Endothelial cell of umbilical vein (primary cell): ENCODE measurements around the gene ENKUR. TPM values are rescaled to one million over a fixed set of nuclear protein-coding genes. Genes with fewer than 3 reads are reported as not detected.
A peak's percentile ranks its signal among the peaks of the same experiment; 100 is the strongest.

ENCODE experiments used
- BruUV-seq: library from RNA; stranded (reverse); fragments of 400-500 nt; replicated peaks from 2 replicates; lab custom pipeline; 2021; lab: Mats Ljungman, UMichigan
- CTCF ChIA-PET: fragments of 300-600, 350-600 bp; sonication (Branson Sonifier 250); formaldehyde crosslinking; loops from one replicate; lab custom pipeline; 2021; ENCODE audit warnings: antibody characterized with exemption, inconsistent platforms; lab: Charles Lee
- POLR2A ChIA-PET: fragments of 300-600, 350-600 bp; sonication (Branson Sonifier 250); formaldehyde crosslinking; loops from one replicate; lab custom pipeline; 2021; ENCODE audit warnings: antibody characterized with exemption, inconsistent platforms; lab: Charles Lee
- DNase-seq: peaks from one replicate; pipeline ENCODE4 v3.0.0-alpha.2; 2011; ENCODE audit warnings: low read depth, low spot score
- FAIRE-seq: peaks from 2 replicates; lab custom pipeline; 2011; peaks lifted over from hg19 to GRCh38; lab: Jason Lieb, UNC
- H2AFZ ChIP-seq: 2 replicates; pipeline ENCODE4 v1.6.0; 2012; ENCODE audit warnings: low read depth, low read length, control low read depth, inconsistent platforms
- H3K27ac ChIP-seq: 2 replicates; pipeline ENCODE4 v1.5.1; 2011; ENCODE audit warnings: low read depth, mild to moderate bottlenecking, control low read depth, low read length, moderate library complexity; ENCODE audit not compliant: insufficient read depth
- H3K27me3 ChIP-seq, 2 experiments: 2 replicates each; pipeline versions ENCODE4 v1.6.0 to v1.6.1; 2011; ENCODE audit warnings: low read length in 2 of 2, mixed read lengths in 1 of 2; ENCODE audit not compliant: control insufficient read depth in 2 of 2, insufficient read depth in 2 of 2
- H3K36me3 ChIP-seq, 2 experiments: 2 replicates in 1 of 2; 3 replicates in 1 of 2; pipeline ENCODE4 v1.5.1; 2011; ENCODE audit warnings: low read length in 2 of 2, mild to moderate bottlenecking in 1 of 2, moderate library complexity in 1 of 2; ENCODE audit not compliant: control insufficient read depth in 2 of 2, insufficient read depth in 2 of 2; ENCODE audit errors: extremely low read depth in 1 of 2
- H3K4me1 ChIP-seq: 3 replicates; pipeline ENCODE4 v1.5.1; 2011; ENCODE audit warnings: mild to moderate bottlenecking, low read length; ENCODE audit not compliant: control insufficient read depth, insufficient read depth; ENCODE audit errors: extremely low read depth
- H3K4me2 ChIP-seq: 2 replicates; pipeline ENCODE4 v1.6.1; 2011; ENCODE audit warnings: low read length, control low read depth, mixed read lengths; ENCODE audit not compliant: insufficient read depth
- H3K4me3 ChIP-seq, 3 experiments: fragments of 200-600 bp in 1 of 3; sonication (generic), shearing (Covaris generic) in 1 of 3; replicated peaks in 1 of 3; 2 replicates each; pipeline ENCODE4 v1.5.1; 2011 to 2016; ENCODE audit warnings: control low read depth in 3 of 3, low read length in 3 of 3, mild to moderate bottlenecking in 2 of 3, inconsistent platforms in 1 of 3, low read depth in 1 of 3, moderate library complexity in 1 of 3; ENCODE audit not compliant: insufficient read depth in 1 of 3
- H3K79me2 ChIP-seq: 2 replicates; pipeline ENCODE4 v1.6.0; 2012; ENCODE audit warnings: low read length, inconsistent platforms; ENCODE audit not compliant: control insufficient read depth, insufficient read depth
- H3K9ac ChIP-seq: replicated peaks from 2 replicates; pipeline ENCODE3; 2011; ENCODE audit warnings: low read length, control low read depth; ENCODE audit not compliant: insufficient read depth; ENCODE audit errors: extremely low read depth
- H3K9me1 ChIP-seq: replicated peaks from 3 replicates; pipeline ENCODE4 v1.6.0; 2011; ENCODE audit warnings: mild to moderate bottlenecking, low read length; ENCODE audit not compliant: control insufficient read depth, insufficient read depth; ENCODE audit errors: extremely low read depth
- H3K9me3 ChIP-seq: replicated peaks from 2 replicates; pipeline ENCODE4 v1.5.1; 2012; ENCODE audit warnings: low read length, inconsistent platforms; ENCODE audit not compliant: control insufficient read depth, insufficient read depth
- H4K20me1 ChIP-seq: replicated peaks from 2 replicates; pipeline ENCODE3; 2011; ENCODE audit warnings: mild to moderate bottlenecking, low read length; ENCODE audit not compliant: control insufficient read depth, insufficient read depth; ENCODE audit errors: extremely low read depth
- CTCF ChIP-seq, 2 donors: IDR thresholded peaks; 1 replicate in 1 of 2; 2 replicates in 1 of 2; pipeline ENCODE4 v1.5.1; 2011; ENCODE audit warnings: low read length in 2 of 2, mild to moderate bottlenecking in 2 of 2, moderate library complexity in 2 of 2, control low read depth in 1 of 2, inconsistent platforms in 1 of 2, low read depth in 1 of 2; ENCODE audit not compliant: insufficient read depth in 1 of 2; ENCODE audit errors: extremely low read depth in 1 of 2
- JUN ChIP-seq: IDR thresholded peaks from 2 replicates; pipeline ENCODE4 v1.6.1; 2011; ENCODE audit warnings: borderline replicate concordance, low read depth; ENCODE audit not compliant: insufficient read length, insufficient read depth
- MAX ChIP-seq: IDR thresholded peaks from 2 replicates; pipeline ENCODE4 v1.6.1; 2011; ENCODE audit not compliant: insufficient read depth, insufficient read length
- MYC ChIP-seq: IDR thresholded peaks from one replicate; pipeline ENCODE4 v1.6.1; 2011; ENCODE audit warnings: mild to moderate bottlenecking, low read depth, low read length
- POLR2A ChIP-seq: IDR thresholded peaks from 2 replicates; pipeline ENCODE4 v1.6.1; 2012; ENCODE audit warnings: low read depth, mild to moderate bottlenecking, control low read depth, low read length
- POLR2AphosphoS5 ChIP-seq: IDR thresholded peaks from 2 replicates; pipeline ENCODE4 v1.6.1; 2012; ENCODE audit warnings: low read depth, mild to moderate bottlenecking, control low read depth, low read length, moderate library complexity; ENCODE audit not compliant: insufficient read depth
- dilution Hi-C: fragments of 300-500 bp; cut with MboI; formaldehyde crosslinking; loops from one replicate; pipeline ENCODE4 v1.15.0; 2019; ENCODE audit warnings: low sequenced_read_pairs; ENCODE audit not compliant: extremely low pct_ligation_motif_present
- intact Hi-C: fragments of 100-400 bp; cut with micrococcal nuclease; formaldehyde crosslinking; loops from one replicate; pipeline ENCODE4 v1.10.0; 2022
- polyA plus RNA-seq, 4 experiments: library from polyadenylated mRNA; depleted of rRNA in 3 of 4; stranded (reverse) in 3 of 4; unstranded in 1 of 4; fragments of >200 nt; gene quantifications; 2 replicates each; pipeline versions ENCODE4 v1.2.1 to v1.2.3, GENCODE V29; 2011 to 2012; ENCODE audit warnings: missing spikeins in 1 of 4
- total RNA-seq: library from RNA; stranded (reverse); gene quantifications from 2 replicates; pipeline ENCODE4 v1.2.3, GENCODE V29; 2021

Gene ENKUR
- total and polyA plus RNA-seq, 2 donors (not counting 3 experiments of a cell fraction or from before 2014, with no cell fraction given) = 0.07 to 0.35 TPM

GRCh38 chr10:25064401-25064800, 48.4 kb upstream of the ENKUR start:
- dilution Hi-C loops = no loop called here
- FAIRE-seq (no peak), DNase-seq (no peak)
- Histone ChIP-seq H3K9me3 (no peaks in the 10 kb centered on the region), H3K27me3 (no peaks in the 10 kb centered on the region), H3K4me3 (no peak overlapping the region), H3K36me3 (no peaks in the 10 kb centered on the region), H3K4me2 (no peak overlapping the region), H3K79me2 (no peaks in the 10 kb centered on the region), H3K27ac (no peak overlapping the region), H4K20me1 (no peaks in the 10 kb centered on the region), H3K9me1 (no peaks in the 10 kb centered on the region), H3K9ac (no peak overlapping the region), H2AFZ (no peak overlapping the region), H3K4me1 (peaks cover 37% of the 10 kb centered on the region)
- intact Hi-C loops = no loop called here
- TF ChIP-seq CTCF (IDR thresholded peaks at IDR 0.05; ENCODE audit: extremely low read depth in 1 of 2, insufficient read depth in 1 of 2, low read depth in 1 of 2, low read length in 2 of 2) (no peak), POLR2A (no peak), MYC (no peak), JUN (no peak), POLR2AphosphoS5 (no peak)
- ChIA-PET POLR2A (no interaction called here), CTCF (interaction anchor here (8.5 kb wide), 1 partner anchor 16 kb away, joined by 46 read pairs; no protein-coding TSS in a partner anchor)
- BruUV-seq = no TSS peak

- POLR2A ChIA-PET = no interaction called here
- TF ChIP-seq MAX = no peak
- BruUV-seq = no TSS peak
- Histone ChIP-seq H3K9ac (no peak overlapping the region), H3K4me3 (no peak overlapping the region), H3K27me3 (no peaks in the 10 kb centered on the region), H3K36me3 (no peaks in the 10 kb centered on the region), H2AFZ (no peak overlapping the region), H3K4me1 (peaks cover 35% of the 10 kb centered on the region), H3K4me2 (no peak overlapping the region), H3K79me2 (no peaks in the 10 kb centered on the region), H3K9me3 (no peaks in the 10 kb centered on the region), H3K9me1 (no peaks in the 10 kb centered on the region), H4K20me1 (no peaks in the 10 kb centered on the region), H3K27ac (peak overlapping the region; percentile 93)
- FAIRE-seq = no peak
- DNase-seq = no peak
- intact Hi-C loops = no loop called here
- CTCF ChIA-PET = interaction anchor here (8.5 kb wide), 1 partner anchor 17 kb away, joined by 46 read pairs; no protein-coding TSS in a partner anchor
- dilution Hi-C loops = no loop called here
Measured at GRCh38 chr10:25063644-25064043, 47.7 kb upstream of the ENKUR start.
